NOMO-1 treated with DMSO at 0.1 percent for 48 hours (cell line): Measurements from ENCODE around the gene ANKS1A.

Experiments used
- DNase-seq: peaks from one replicate; lab custom pipeline; 2025; ENCODE audit not compliant: unreplicated experiment; lab: John Stamatoyannopoulos, UW

ANKS1A gene

GRCh38 chr6:35064757-35065440 is 175.8 kb downstream of the ANKS1A start:
- DNase-seq: no peak

GRCh38 chr6:35065441-35065800 is 176.4 kb downstream of the ANKS1A start:
- DNase-seq: no peak

- DNase-seq: no peak
Measured at GRCh38 chr6:35065870-35066269, 176.8 kb downstream of the ANKS1A start.

GRCh38 chr6:35067234-35067633 is 178.2 kb downstream of the ANKS1A start:
- DNase-seq: no peak

- DNase-seq: no peak
Measured at GRCh38 chr6:35068206-35068605, 179.2 kb downstream of the ANKS1A start.

- no peak for DNase-seq
Measured at GRCh38 chr6:35068644-35069043, 179.6 kb downstream of the ANKS1A start.

GRCh38 chr6:35069262-35069661 is 180.2 kb downstream of the ANKS1A start:
- no peak for DNase-seq

GRCh38 chr6:35070111-35070510 is 181.1 kb downstream of the ANKS1A start:
- no peak for DNase-seq

GRCh38 chr6:35071347-35071994 is 182.4 kb downstream of the ANKS1A start:
- DNase-seq: no peak

GRCh38 chr6:35072051-35072697 is 183.1 kb downstream of the ANKS1A start:
- no peak for DNase-seq

- DNase-seq: no peak
Measured at GRCh38 chr6:35072698-35073055, 183.6 kb downstream of the ANKS1A start.

GRCh38 chr6:35073211-35073610 is 184.2 kb downstream of the ANKS1A start:
- DNase-seq: no peak

- DNase-seq: no peak
Measured at GRCh38 chr6:35073766-35074471, 184.9 kb downstream of the ANKS1A start.

GRCh38 chr6:35076997-35077712 is 188.1 kb downstream of the ANKS1A start:
- DNase-seq: no peak

GRCh38 chr6:35077713-35078105 is 188.7 kb downstream of the ANKS1A start:
- no peak for DNase-seq

GRCh38 chr6:35078226-35078850 is 189.3 kb downstream of the ANKS1A start:
- DNase-seq: no peak

GRCh38 chr6:35078896-35079295 is 189.8 kb downstream of the ANKS1A start:
- no peak for DNase-seq

- no peak for DNase-seq
Measured at GRCh38 chr6:35079311-35080000, 190.4 kb downstream of the ANKS1A start.

GRCh38 chr6:35080016-35080680 is 191.1 kb downstream of the ANKS1A start:
- no peak for DNase-seq
